ENCODE measurements around the gene CCDC136. TPM values are rescaled to one million over a fixed set of nuclear protein-coding genes. Genes with fewer than 3 reads are reported as not detected.

Gene CCDC136
- total RNA-seq, 2 experiments from 2014 or later = 11.7 to 33.5 TPM

DNA sequence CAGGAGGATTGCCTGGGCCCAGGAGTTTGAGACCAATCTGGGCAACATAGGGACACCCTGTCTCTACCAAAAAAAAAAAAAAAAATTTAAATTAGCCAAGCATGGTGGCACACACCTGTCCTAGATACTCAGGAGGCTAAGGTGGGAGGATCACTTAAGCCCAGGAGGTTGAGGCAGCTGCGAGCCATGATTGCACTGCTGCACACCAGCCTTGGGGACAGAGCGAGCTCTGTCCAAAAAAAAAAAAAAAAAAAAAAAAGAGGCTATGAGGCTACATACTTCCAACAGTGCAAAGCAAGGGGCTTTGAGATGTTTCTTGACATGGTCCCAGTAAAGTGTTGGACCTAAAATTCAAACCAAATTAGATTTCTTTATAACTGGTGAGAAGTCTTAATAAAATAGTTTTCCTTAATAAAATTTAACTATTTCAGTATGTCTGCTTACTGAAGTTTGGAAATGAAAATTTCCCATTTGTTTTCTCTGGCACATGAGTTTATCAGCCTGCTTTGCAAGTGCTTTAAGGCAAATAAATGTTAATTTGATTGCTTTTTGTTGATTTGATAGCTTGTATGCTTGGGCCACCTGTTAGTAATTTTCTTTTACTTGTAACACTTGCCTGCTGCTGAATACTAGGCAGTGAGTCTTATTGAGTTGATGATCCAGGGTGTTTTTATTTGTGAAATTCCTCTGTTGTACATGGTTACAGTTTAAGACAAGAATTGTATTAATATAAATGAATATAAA lies 36.5 kb upstream of the CCDC136 start:
- TF ChIP-seq, protein P1, sequence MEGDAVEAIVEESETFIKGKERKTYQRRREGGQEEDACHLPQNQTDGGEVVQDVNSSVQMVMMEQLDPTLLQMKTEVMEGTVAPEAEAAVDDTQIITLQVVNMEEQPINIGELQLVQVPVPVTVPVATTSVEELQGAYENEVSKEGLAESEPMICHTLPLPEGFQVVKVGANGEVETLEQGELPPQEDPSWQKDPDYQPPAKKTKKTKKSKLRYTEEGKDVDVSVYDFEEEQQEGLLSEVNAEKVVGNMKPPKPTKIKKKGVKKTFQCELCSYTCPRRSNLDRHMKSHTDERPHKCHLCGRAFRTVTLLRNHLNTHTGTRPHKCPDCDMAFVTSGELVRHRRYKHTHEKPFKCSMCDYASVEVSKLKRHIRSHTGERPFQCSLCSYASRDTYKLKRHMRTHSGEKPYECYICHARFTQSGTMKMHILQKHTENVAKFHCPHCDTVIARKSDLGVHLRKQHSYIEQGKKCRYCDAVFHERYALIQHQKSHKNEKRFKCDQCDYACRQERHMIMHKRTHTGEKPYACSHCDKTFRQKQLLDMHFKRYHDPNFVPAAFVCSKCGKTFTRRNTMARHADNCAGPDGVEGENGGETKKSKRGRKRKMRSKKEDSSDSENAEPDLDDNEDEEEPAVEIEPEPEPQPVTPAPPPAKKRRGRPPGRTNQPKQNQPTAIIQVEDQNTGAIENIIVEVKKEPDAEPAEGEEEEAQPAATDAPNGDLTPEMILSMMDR (conservative IDR thresholded peaks at IDR 0.05; ENCODE audit: low read length) = no peak
- no peak for TF ChIP-seq EZH2phosphoT487 (IDR thresholded peaks at IDR 0.05; ENCODE audit: borderline replicate concordance, low read depth, low read length)
- 0 out of 2 replicates have a peak, but pooled peaks cover 3% of the 10 kb centered on the region for H3K79me2 ChIP-seq (ENCODE audit: insufficient read depth, low read depth, low read length)
- H3K9me3 ChIP-seq (ENCODE audit: low read length) = no peaks in the 10 kb centered on the region
- ChIA-PET POLR2A (interaction anchor here (0.6 to 3.4 kb wide), 7 partner anchors 8 to 208 kb away, joined by 3 to 17 read pairs (median 4); partner anchors contain the start of gene CALU), CTCF (ENCODE audit: unreplicated experiment) (interaction anchor here (0.6 kb wide), 1 partner anchor 499 kb away, joined by 6 read pairs; no protein-coding TSS in a partner anchor)
- no peaks in the 10 kb centered on the region for H3K4me1 ChIP-seq (ENCODE audit: insufficient read depth, low read length, poor library complexity, severe bottlenecking)
- DNase-seq (ENCODE audit: low spot score) = no peak
- no peaks in the 10 kb centered on the region for H3K9me2 ChIP-seq (ENCODE audit: insufficient read depth, low read length)
- no peak overlapping the region for H3K4me2 ChIP-seq (ENCODE audit: low read length)
- no TSS peak for BruUV-seq (replicated peaks)
- intact Hi-C loops (cut with micrococcal nuclease; ENCODE audit: unreplicated experiment) = no loop called here
- H3K27ac ChIP-seq (ENCODE audit: low read depth, low read length, poor library complexity, severe bottlenecking) = no peak overlapping the region
- no peak overlapping the region for H2AFZ ChIP-seq (ENCODE audit: low read length)
- peaks cover 98% of the 10 kb centered on the region for H3K36me3 ChIP-seq (ENCODE audit: insufficient read depth, low read length)
- no peaks in the 10 kb centered on the region; the same call in 1 of the 2 replicates for H4K20me1 ChIP-seq (ENCODE audit: insufficient read depth, low read length)
- H3K4me3 ChIP-seq (ENCODE audit: low read depth, low read length, poor library complexity, severe bottlenecking) = no peak overlapping the region

DNA sequence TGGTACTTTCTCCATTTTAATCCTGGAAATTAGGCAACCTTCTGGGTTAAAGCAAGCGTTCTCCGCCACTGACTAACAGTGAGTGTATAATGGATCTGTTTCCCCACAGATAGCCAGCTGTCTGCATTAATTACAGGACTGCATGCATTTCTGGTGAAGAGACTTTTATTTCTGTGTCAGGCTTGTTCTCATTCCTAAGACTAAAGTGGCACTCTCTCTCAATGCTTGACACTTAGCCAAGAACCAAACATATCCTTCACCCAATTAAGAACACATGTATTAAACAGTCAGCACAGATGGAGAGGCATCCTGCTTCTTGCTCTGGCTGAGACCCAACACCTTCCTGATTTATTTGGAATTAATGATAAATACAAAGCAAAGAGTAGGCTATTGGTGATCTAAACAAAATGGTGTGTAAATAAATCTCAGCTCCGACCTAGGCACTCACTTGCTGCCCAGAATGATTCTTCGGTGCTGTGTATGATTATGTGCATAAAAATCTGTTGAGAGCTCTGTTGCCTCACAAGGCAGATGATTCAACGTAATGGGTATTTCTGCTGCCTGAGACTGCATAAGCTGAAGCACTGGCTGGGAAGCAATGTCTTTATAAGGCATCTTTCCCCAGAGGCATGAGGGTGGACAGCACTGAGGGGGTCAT lies 35.8 kb upstream of the CCDC136 start:
- CTCF ChIA-PET (ENCODE audit: unreplicated experiment) = no interaction called here
- Histone ChIP-seq H3K27ac (ENCODE audit: low read depth, low read length, poor library complexity, severe bottlenecking) (no peak overlapping the region), H4K20me1 (ENCODE audit: insufficient read depth, low read length) (no peaks in the 10 kb centered on the region; the same call in 1 of the 2 replicates), H3K4me1 (ENCODE audit: insufficient read depth, low read length, poor library complexity, severe bottlenecking) (no peaks in the 10 kb centered on the region), H3K4me3 (ENCODE audit: low read depth, low read length, poor library complexity, severe bottlenecking) (no peak overlapping the region), H3K4me2 (ENCODE audit: low read length) (no peak overlapping the region), H3K36me3 (ENCODE audit: insufficient read depth, low read length) (peaks cover 97% of the 10 kb centered on the region), H2AFZ (ENCODE audit: low read length) (no peak overlapping the region), H3K9me3 (ENCODE audit: low read length) (no peaks in the 10 kb centered on the region), H3K9me2 (ENCODE audit: insufficient read depth, low read length) (no peaks in the 10 kb centered on the region), H3K79me2 (ENCODE audit: insufficient read depth, low read depth, low read length) (0 out of 2 replicates have a peak, but pooled peaks cover 3% of the 10 kb centered on the region)
- no peak for TF ChIP-seq EZH2phosphoT487 (IDR thresholded peaks at IDR 0.05; ENCODE audit: borderline replicate concordance, low read depth, low read length)
- TF ChIP-seq, protein P1 (conservative IDR thresholded peaks at IDR 0.05; ENCODE audit: low read length) = no peak
- POLR2A ChIA-PET = interaction anchor here (1.0 to 3.4 kb wide), 5 partner anchors 8 to 17 kb away, joined by 3 to 17 read pairs (median 4); partner anchors contain the start of gene CALU
- intact Hi-C loops (cut with micrococcal nuclease; ENCODE audit: unreplicated experiment) = no loop called here
- BruUV-seq (replicated peaks) = no TSS peak
- no peak for DNase-seq (ENCODE audit: low spot score)

All from OCI-LY7 (cell line).